Type B pancreatic cell (in vitro differentiated cells): ENCODE results near the gene APOBEC2. TPM values are rescaled to one million over a fixed set of nuclear protein-coding genes. Genes with fewer than 3 reads are reported as not detected.

Experiments used
- DNase-seq: peaks from one replicate; pipeline ENCODE4 v3.0.0; 2021; ENCODE audit warnings: mixed read lengths; ENCODE audit not compliant: unreplicated experiment; ENCODE audit errors: extremely low spot score
- H3K27ac Mint-ChIP-seq: 2 replicates; pipeline ENCODE4 v1.8.0; 2021; ENCODE audit warnings: mild to moderate bottlenecking, mixed read lengths
- H3K27me3 Mint-ChIP-seq: 2 replicates; pipeline ENCODE4 v1.8.0; 2021; ENCODE audit warnings: mixed read lengths
- H3K36me3 Mint-ChIP-seq: 2 replicates; pipeline ENCODE4 v1.8.0; 2021; ENCODE audit warnings: mixed read lengths
- H3K4me1 Mint-ChIP-seq: one replicate; pipeline ENCODE4 v1.8.0; 2021; ENCODE audit warnings: mixed read lengths; ENCODE audit not compliant: unreplicated experiment
- H3K4me3 Mint-ChIP-seq: 2 replicates; pipeline ENCODE4 v1.8.0; 2021; ENCODE audit warnings: mild to moderate bottlenecking, mixed read lengths
- H3K9me3 Mint-ChIP-seq: 2 replicates; pipeline ENCODE4 v1.8.0; 2021; ENCODE audit warnings: mixed read lengths
- CTCF ChIP-seq: fragments of 200-600 bp; sonication (generic); conservative IDR thresholded peaks from 2 replicates; pipeline ENCODE4 v1.5.0; 2021; ENCODE audit warnings: antibody characterized with exemption, mild to moderate bottlenecking
- total RNA-seq: library from RNA; stranded (reverse); gene quantifications from 2 replicates; pipeline ENCODE4 v1.2.1, GENCODE V29; 2021; ENCODE audit warnings: low replicate concordance

APOBEC2 gene
- total RNA-seq, 1 donor from 2014 or later, result 1.5 TPM

DNA sequence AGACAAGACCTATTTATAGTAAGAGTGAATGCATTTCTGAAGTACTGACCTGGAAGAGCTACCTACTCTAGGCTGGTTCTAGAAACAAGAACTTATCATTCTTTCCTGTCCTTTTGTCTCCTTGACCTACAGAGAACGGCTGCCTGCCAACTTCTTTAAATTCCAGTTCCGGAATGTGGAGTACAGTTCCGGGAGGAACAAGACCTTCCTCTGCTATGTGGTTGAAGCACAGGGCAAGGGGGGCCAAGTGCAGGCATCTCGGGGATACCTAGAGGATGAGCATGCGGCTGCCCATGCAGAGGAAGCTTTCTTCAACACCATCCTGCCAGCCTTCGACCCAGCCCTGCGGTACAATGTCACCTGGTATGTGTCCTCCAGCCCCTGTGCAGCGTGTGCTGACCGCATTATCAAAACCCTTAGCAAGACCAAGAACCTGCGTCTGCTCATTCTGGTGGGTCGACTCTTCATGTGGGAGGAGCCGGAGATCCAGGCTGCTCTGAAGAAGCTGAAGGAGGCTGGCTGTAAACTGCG lies 8.3 kb downstream of the APOBEC2 start:
- no peaks in the 10 kb centered on the region for H3K9me3 Mint-ChIP-seq

DNA sequence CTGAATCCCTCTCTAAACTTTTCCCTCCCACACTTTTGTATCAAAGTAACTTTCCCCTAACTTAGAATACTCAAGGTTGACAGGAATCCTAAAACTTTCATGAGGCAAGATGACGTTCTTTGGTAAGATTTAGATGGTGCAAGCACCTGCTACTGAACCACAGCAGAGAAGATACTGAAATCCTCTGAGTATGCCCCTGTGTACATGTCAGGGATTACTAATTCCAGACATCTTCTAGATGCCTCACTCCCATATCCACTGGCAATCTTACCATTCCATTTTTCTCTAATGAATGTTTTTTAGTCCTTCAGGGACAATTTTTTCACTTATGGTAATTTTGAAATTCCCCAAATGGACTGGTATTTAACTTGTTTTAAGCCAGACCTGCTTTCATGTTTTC lies 9.1 kb downstream of the APOBEC2 start:
- TF ChIP-seq CTCF, result no peak
- DNase-seq, result no peak
- Mint-ChIP-seq H3K27ac (no peak overlapping the region), H3K4me1 (peaks cover 11% of the 10 kb centered on the region), H3K36me3 (no peaks in the 10 kb centered on the region), H3K4me3 (no peak overlapping the region), H3K9me3 (no peaks in the 10 kb centered on the region), H3K27me3 (no peaks in the 10 kb centered on the region)

More for the DNA sequence above, 8.3 kb downstream of the APOBEC2 start:
- no peak for TF ChIP-seq CTCF
- H3K4me1 Mint-ChIP-seq, result peaks cover 5% of the 10 kb centered on the region
- no peak overlapping the region for H3K27ac Mint-ChIP-seq
- no peaks in the 10 kb centered on the region for H3K27me3 Mint-ChIP-seq
- DNase-seq, result no peak
- H3K4me3 Mint-ChIP-seq, result no peak overlapping the region
- H3K36me3 Mint-ChIP-seq, result no peaks in the 10 kb centered on the region

DNA sequence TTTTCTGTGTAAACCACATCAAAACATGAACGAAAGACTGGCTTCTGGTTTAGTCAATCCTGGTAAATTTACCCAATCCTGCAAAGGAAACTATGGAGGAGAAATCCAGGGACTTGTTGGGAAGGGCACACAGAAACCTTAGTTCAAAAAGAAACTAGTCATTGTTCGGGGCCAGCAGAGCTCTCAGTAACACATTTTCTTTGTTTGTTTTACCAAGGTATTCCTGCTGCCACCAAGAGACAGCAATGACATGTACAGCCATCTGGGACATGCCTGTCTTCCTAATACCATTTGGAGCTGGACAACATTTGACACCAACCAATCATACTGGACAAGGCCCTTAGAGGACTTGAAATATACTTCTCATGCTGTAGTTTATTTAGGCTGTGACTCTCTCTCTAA lies 10.9 kb downstream of the APOBEC2 start:
- Mint-ChIP-seq H3K27ac (peak overlapping the region; percentile 72), H3K4me1 (peaks cover 6% of the 10 kb centered on the region), H3K9me3 (no peaks in the 10 kb centered on the region), H3K27me3 (no peaks in the 10 kb centered on the region), H3K36me3 (no peaks in the 10 kb centered on the region), H3K4me3 (no peak overlapping the region)
- TF ChIP-seq CTCF, result no peak
- DNase-seq, result no peak

GRCh38 chr6:41064841-41065240 lies 11.8 kb downstream of the APOBEC2 start:
- Mint-ChIP-seq H3K27me3 (no peaks in the 10 kb centered on the region), H3K36me3 (no peaks in the 10 kb centered on the region), H3K27ac (peak overlapping the region; percentile 72), H3K9me3 (no peaks in the 10 kb centered on the region), H3K4me3 (peak overlapping the region; percentile 15), H3K4me1 (peaks cover 6% of the 10 kb centered on the region)
- no peak for TF ChIP-seq CTCF
- no peak for DNase-seq

GRCh38 chr6:41065550-41066026 lies 12.6 kb downstream of the APOBEC2 start:
- H3K36me3 Mint-ChIP-seq, result no peaks in the 10 kb centered on the region
- no peak for DNase-seq
- no peaks in the 10 kb centered on the region for H3K27me3 Mint-ChIP-seq
- TF ChIP-seq CTCF, result no peak
- H3K4me3 Mint-ChIP-seq, result no peak overlapping the region
- peak overlapping the region; percentile 75 for H3K27ac Mint-ChIP-seq
- H3K4me1 Mint-ChIP-seq, result peaks cover 8% of the 10 kb centered on the region
- H3K9me3 Mint-ChIP-seq, result no peaks in the 10 kb centered on the region
